Measurements from ENCODE around the gene TMEM18. TPM values are rescaled to one million over a fixed set of nuclear protein-coding genes. Genes with fewer than 3 reads are reported as not detected.

Gene TMEM18
- total RNA-seq, 1 experiment from 2014 or later: 30.7 TPM

GRCh38 chr2:667332-667999 is 9.7 kb downstream of the TMEM18 start:
- Histone ChIP-seq H2BK12ac (ENCODE audit: insufficient read length, low read depth, low read length) (no peak overlapping the region), H2BK15ac (ENCODE audit: low read depth, low read length) (no peak overlapping the region), H3K9ac (ENCODE audit: extremely low read depth, insufficient read length, low read length) (no peak overlapping the region), H3K27ac (ENCODE audit: insufficient read length, low read depth, low read length) (no peak overlapping the region), H4K8ac (replicated peaks; ENCODE audit: insufficient read length, low read depth, low read length) (no peak overlapping the region), H4K91ac (ENCODE audit: insufficient read length, low read depth, low read length) (no peak overlapping the region), H3K4me1 (ENCODE audit: insufficient read depth, low read length) (no peaks in the 10 kb centered on the region), H3K14ac (ENCODE audit: insufficient read depth, low read length) (no peak overlapping the region), H2BK120ac (ENCODE audit: low read depth, low read length, poor library complexity, severe bottlenecking) (no peak overlapping the region), H3K23me2 (ENCODE audit: insufficient read length, low read depth, low read length, poor library complexity, severe bottlenecking) (no peaks in the 10 kb centered on the region), H4K20me1 (ENCODE audit: control insufficient read depth, insufficient read depth, insufficient read length) (no peaks in the 10 kb centered on the region), H2BK5ac (ENCODE audit: insufficient read length, low read length) (no peak overlapping the region), H3K27me3 (ENCODE audit: insufficient read depth, low read length) (no peaks in the 10 kb centered on the region; the same call in 1 of the 2 replicates), H3K56ac (ENCODE audit: insufficient read length, low read depth, low read length) (no peak overlapping the region), H3K79me1 (ENCODE audit: insufficient read depth, low read depth, low read length, poor library complexity, severe bottlenecking) (no peaks in the 10 kb centered on the region), H2AK5ac (ENCODE audit: insufficient read length, low read length) (no peak overlapping the region), H3K79me2 (ENCODE audit: insufficient read depth, low read length) (no peaks in the 10 kb centered on the region), H2AFZ (ENCODE audit: low read length) (no peak overlapping the region), H3K4me2 (ENCODE audit: insufficient read depth, insufficient read length, low read length) (no peak overlapping the region), H3K9me3 (ENCODE audit: control insufficient read depth, low read depth, low read length) (peaks cover 18% of the 10 kb centered on the region), H4K5ac (ENCODE audit: insufficient read length, low read depth, low read length) (no peak overlapping the region), H3K4ac (ENCODE audit: low read depth, low read length) (no peak overlapping the region), H3T11ph (ENCODE audit: low read length) (no peak overlapping the region), H3K23ac (ENCODE audit: insufficient read length, low read depth, low read length) (no peak overlapping the region), H2BK20ac (ENCODE audit: low read depth, low read length, poor library complexity, severe bottlenecking) (no peak overlapping the region), H3K18ac (ENCODE audit: insufficient read length, low read depth, low read length) (no peak overlapping the region)
- H3K4me1 Mint-ChIP-seq: no peaks in the 10 kb centered on the region
- H3K27ac Mint-ChIP-seq: no peak overlapping the region
- H3K36me3 Mint-ChIP-seq (ENCODE audit: insufficient read depth in 1 of 3, low read depth in 3 of 3): peaks cover 51 to 74% (median 68%) of the 10 kb centered on the region in 3 experiments
- WGBS (ENCODE audit: extremely low coverage, insufficient read length, low lambda C conversion rate): no CpG with 5 or more reads among the region's 5 CpGs
- H3K27me3 Mint-ChIP-seq (ENCODE audit: low read depth): peaks cover 2% of the 10 kb centered on the region
- peaks cover 19 to 23% of the 10 kb centered on the region in 2 experiments for H3K9me3 Mint-ChIP-seq
- peak; percentile 63 for TF ChIP-seq CTCF (conservative IDR thresholded peaks at IDR 0.05)
- no peak overlapping the region; a peak in 1 of 5 replicates for H3K4me3 Mint-ChIP-seq
- peak; percentile 31 for DNase-seq
